SK-N-SH treated with all-trans-retinoic acid at 6 μM for 48 hours (cell line): Measurements from ENCODE around the gene PIK3R5.

Experiments used
- ATAC-seq: fragments of 200-7000 bp; cut with Tn5 transposase; 3 replicates; pipeline ENCODE4 v1.9.1; 2020; ENCODE audit warnings: mild to moderate bottlenecking, moderate library complexity
- ARNTL ChIP-seq: fragments of 450-650 bp; formaldehyde crosslinking; IDR thresholded peaks from 2 replicates; pipeline ENCODE4 v1.5.0; 2020; ENCODE audit warnings: low read depth, mild to moderate bottlenecking, moderate library complexity, borderline replicate concordance
- BACH2 ChIP-seq: fragments of 250-450 bp; sonication (Bioruptor Pico); IDR thresholded peaks from 2 replicates; pipeline ENCODE4 v1.9.0; 2021; ENCODE audit warnings: mild to moderate bottlenecking, borderline replicate concordance
- CSDC2 ChIP-seq: fragments of 250-450 bp; sonication (Bioruptor Pico); IDR thresholded peaks from 2 replicates; pipeline ENCODE4 v1.5.0; 2020; ENCODE audit warnings: mild to moderate bottlenecking, moderate library complexity
- CSRNP3 ChIP-seq: fragments of 250-450 bp; sonication (Bioruptor Pico); IDR thresholded peaks from 2 replicates; pipeline ENCODE4 v1.5.1; 2021; ENCODE audit warnings: mild to moderate bottlenecking, moderate library complexity
- ESRRG ChIP-seq: fragments of 250-450 bp; sonication (Bioruptor Pico); IDR thresholded peaks from 2 replicates; pipeline ENCODE4 v1.6.1; 2021; ENCODE audit warnings: mild to moderate bottlenecking
- GLIS3 ChIP-seq: fragments of 250-450 bp; sonication (Bioruptor Pico); IDR thresholded peaks from 2 replicates; pipeline ENCODE4 v1.5.0; 2020; ENCODE audit warnings: mild to moderate bottlenecking, moderate library complexity
- ISL1 ChIP-seq: fragments of 250-450 bp; sonication (Bioruptor Pico); IDR thresholded peaks from 2 replicates; pipeline ENCODE4 v2.1.2; 2022; ENCODE audit warnings: mild to moderate bottlenecking, moderate library complexity
- OSR1 ChIP-seq: fragments of 250-450 bp; sonication (Bioruptor Pico); IDR thresholded peaks from 2 replicates; pipeline ENCODE4 v1.8.0; 2022; ENCODE audit warnings: moderate library complexity, mild to moderate bottlenecking, inconsistent platforms
- PATZ1 ChIP-seq: fragments of 250-450 bp; sonication (Bioruptor Pico); IDR thresholded peaks from 2 replicates; pipeline ENCODE4 v1.8.0; 2020; ENCODE audit warnings: mild to moderate bottlenecking, moderate library complexity, borderline replicate concordance
- POU6F1 ChIP-seq: fragments of 250-450 bp; sonication (Bioruptor Pico); IDR thresholded peaks from 2 replicates; pipeline ENCODE4 v1.8.0; 2021; ENCODE audit warnings: low read depth, mild to moderate bottlenecking, moderate library complexity, borderline replicate concordance
- PPARA ChIP-seq: fragments of 250-450 bp; sonication (Bioruptor Pico); IDR thresholded peaks from 2 replicates; pipeline ENCODE4 v1.5.0; 2020; ENCODE audit warnings: mild to moderate bottlenecking, borderline replicate concordance
- RARB ChIP-seq: fragments of 250-450 bp; sonication (Bioruptor Pico); IDR thresholded peaks from 2 replicates; pipeline ENCODE4 v1.8.0; 2021; ENCODE audit warnings: mild to moderate bottlenecking, moderate library complexity
- SNAI2 ChIP-seq: fragments of 250-450 bp; sonication (Bioruptor Pico); IDR thresholded peaks from 2 replicates; pipeline ENCODE4 v1.5.0; 2020; ENCODE audit warnings: mild to moderate bottlenecking, moderate library complexity
- TCF4 ChIP-seq: fragments of 250-450 bp; sonication (Bioruptor Pico); IDR thresholded peaks from 2 replicates; pipeline ENCODE4 v1.8.0; 2021; ENCODE audit warnings: mild to moderate bottlenecking, moderate library complexity, borderline replicate concordance
- TOX ChIP-seq: fragments of 250-450 bp; sonication (Bioruptor Pico); IDR thresholded peaks from 2 replicates; pipeline ENCODE4 v1.8.0; 2021; ENCODE audit warnings: mild to moderate bottlenecking, moderate library complexity, borderline replicate concordance
- TSHZ2 ChIP-seq: fragments of 250-450 bp; sonication (Bioruptor Pico); IDR thresholded peaks from 2 replicates; pipeline ENCODE4 v1.5.0; 2020; ENCODE audit warnings: mild to moderate bottlenecking, moderate library complexity
- ZC3H10 ChIP-seq: fragments of 250-450 bp; sonication (Bioruptor Pico); IDR thresholded peaks from 2 replicates; pipeline ENCODE4 v1.5.1; 2021; ENCODE audit warnings: mild to moderate bottlenecking, moderate library complexity
- ZFP30 ChIP-seq: fragments of 450-650 bp; formaldehyde crosslinking; IDR thresholded peaks from 2 replicates; pipeline ENCODE4 v1.5.0; 2022; ENCODE audit warnings: mild to moderate bottlenecking, moderate library complexity
- ZNF565 ChIP-seq: fragments of 450-650 bp; formaldehyde crosslinking; conservative IDR thresholded peaks from 2 replicates; pipeline ENCODE4 v1.5.0; 2020; ENCODE audit warnings: low read depth, mild to moderate bottlenecking, moderate library complexity
- ZNF70 ChIP-seq: fragments of 450-650 bp; formaldehyde crosslinking; IDR thresholded peaks from 2 replicates; pipeline ENCODE4 v1.5.0; 2020; ENCODE audit warnings: mild to moderate bottlenecking, moderate library complexity
- ZNF8 ChIP-seq: fragments of 450-650 bp; formaldehyde crosslinking; IDR thresholded peaks from 2 replicates; pipeline ENCODE4 v1.5.0; 2020; ENCODE audit warnings: mild to moderate bottlenecking, moderate library complexity

Gene PIK3R5

GRCh38 chr17:8918807-8919465 is 46.6 kb downstream of the PIK3R5 start:
- TF ChIP-seq ZC3H10, result no peak
- TF ChIP-seq BACH2 (CRISPR knock-in tag), result no peak
- no peak for TF ChIP-seq ESRRG (CRISPR knock-in tag)
- TF ChIP-seq ZNF8 (CRISPR knock-in tag), result no peak
- no peak for TF ChIP-seq ISL1 (CRISPR knock-in tag)
- no peak for TF ChIP-seq ZNF70 (CRISPR knock-in tag)
- TF ChIP-seq OSR1, result no peak
- TF ChIP-seq, all 23 proteins: peak for 0
- no peak for ATAC-seq

GRCh38 chr17:8916466-8916865 is 49.0 kb downstream of the PIK3R5 start:
- TF ChIP-seq PATZ1 (CRISPR knock-in tag) (no peak), CSRNP3 (CRISPR knock-in tag) (no peak), ZC3H10 (no peak), GLIS3 (CRISPR knock-in tag) (no peak), TSHZ2 (CRISPR knock-in tag) (no peak), TCF4 (CRISPR knock-in tag) (no peak), SNAI2 (no peak), ZNF565 (no peak), ZFP30 (CRISPR knock-in tag) (no peak), BACH2 (CRISPR knock-in tag) (no peak), TOX (no peak), OSR1 (no peak), CSDC2 (no peak), POU6F1 (CRISPR knock-in tag) (no peak), RARB (CRISPR knock-in tag) (no peak), ZNF8 (CRISPR knock-in tag) (no peak), ISL1 (CRISPR knock-in tag) (no peak)
- no peak for ATAC-seq

- TF ChIP-seq TCF4 (CRISPR knock-in tag) (no peak), ZC3H10 (no peak), ISL1 (CRISPR knock-in tag) (no peak), CSDC2 (no peak), TOX (no peak), TSHZ2 (CRISPR knock-in tag) (no peak), ESRRG (CRISPR knock-in tag) (no peak), GLIS3 (CRISPR knock-in tag) (no peak), PATZ1 (CRISPR knock-in tag) (no peak), CSRNP3 (CRISPR knock-in tag) (no peak), PPARA (CRISPR knock-in tag) (no peak), RARB (CRISPR knock-in tag) (no peak), OSR1 (no peak), ZFP30 (CRISPR knock-in tag) (no peak), ZNF70 (CRISPR knock-in tag) (no peak), ARNTL (CRISPR knock-in tag) (no peak), SNAI2 (no peak)
- no peak for ATAC-seq
Observed at GRCh38 chr17:8914554-8914953, 51.0 kb downstream of the PIK3R5 start.
